Memory B cell (primary cell): ENCODE results near the gene CCL4.
A peak's percentile ranks its signal among the peaks of the same experiment; 100 is the strongest.

ENCODE experiments used
- ATAC-seq: fragments of 150-1000 bp; cut with Tn5 transposase; 2 replicates; pipeline ENCODE4 v1.10.0; 2021; ENCODE audit warnings: low read depth, mild to moderate bottlenecking, moderate library complexity
- DNase-seq, 2 donors: peaks; one replicate each; pipeline ENCODE4 v3.0.0; 2022; ENCODE audit warnings: low spot score in 2 of 2
- H3K27ac Mint-ChIP-seq: one replicate; pipeline ENCODE4 v1.8.0; 2022; ENCODE audit warnings: mild to moderate bottlenecking, moderate library complexity, mixed read lengths
- H3K27me3 Mint-ChIP-seq: one replicate; pipeline ENCODE4 v1.8.0; 2022; ENCODE audit warnings: mixed read lengths
- H3K36me3 Mint-ChIP-seq: one replicate; pipeline ENCODE4 v1.8.0; 2022; ENCODE audit warnings: mild to moderate bottlenecking, mixed read lengths
- H3K4me1 Mint-ChIP-seq: one replicate; pipeline ENCODE4 v1.8.0; 2022; ENCODE audit warnings: mixed read lengths
- H3K4me3 Mint-ChIP-seq: one replicate; pipeline ENCODE4 v1.8.0; 2022; ENCODE audit warnings: mild to moderate bottlenecking, moderate library complexity, mixed read lengths
- H3K9me3 Mint-ChIP-seq: one replicate; pipeline ENCODE4 v1.8.0; 2022; ENCODE audit warnings: mixed read lengths

CCL4 gene

GRCh38 chr17:36132421-36132831 lies 28.8 kb downstream of the CCL4 start:
- no peaks in the 10 kb centered on the region for H3K27me3 Mint-ChIP-seq
- H3K4me3 Mint-ChIP-seq: no peak overlapping the region
- no peaks in the 10 kb centered on the region for H3K36me3 Mint-ChIP-seq
- no peaks in the 10 kb centered on the region for H3K9me3 Mint-ChIP-seq
- ATAC-seq: peak; percentile 88
- peaks cover 71% of the 10 kb centered on the region for H3K4me1 Mint-ChIP-seq
- peak in 1 of 2 donors; percentile 33 for DNase-seq
- peak overlapping the region; percentile 75 for H3K27ac Mint-ChIP-seq

GRCh38 chr17:36133602-36134236 lies 30.1 kb downstream of the CCL4 start:
- ATAC-seq (no peak), DNase-seq (no peak)
- Mint-ChIP-seq H3K9me3 (peaks cover 4% of the 10 kb centered on the region), H3K36me3 (peaks cover 2% of the 10 kb centered on the region), H3K27ac (peak overlapping the region; percentile 75), H3K4me3 (no peak overlapping the region), H3K4me1 (peaks cover 60% of the 10 kb centered on the region), H3K27me3 (peaks cover 2% of the 10 kb centered on the region)

DNA sequence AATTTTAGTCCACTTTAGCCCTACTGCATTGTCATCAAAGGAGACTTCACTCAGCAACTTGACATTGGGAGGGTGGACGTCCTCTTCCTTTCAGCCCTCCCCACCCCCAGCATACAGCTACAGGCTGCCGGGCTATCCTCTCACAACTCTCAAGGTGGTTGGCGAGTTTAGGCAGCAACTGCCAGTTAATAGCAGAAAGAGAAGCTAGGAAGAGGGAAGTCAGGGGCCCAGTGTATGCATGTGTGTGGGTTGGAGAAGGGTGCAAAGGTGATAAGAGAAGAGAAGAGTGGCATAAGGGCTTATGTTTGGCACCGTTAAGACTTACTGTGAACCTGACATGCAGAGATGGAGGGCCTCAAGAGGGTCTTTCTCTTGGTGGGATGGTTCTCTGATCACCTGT lies 31.8 kb downstream of the CCL4 start:
- Mint-ChIP-seq H3K27ac (no peak overlapping the region), H3K4me1 (peaks cover 45% of the 10 kb centered on the region), H3K9me3 (peaks cover 4% of the 10 kb centered on the region), H3K4me3 (no peak overlapping the region), H3K36me3 (peaks cover 2% of the 10 kb centered on the region), H3K27me3 (peaks cover 2% of the 10 kb centered on the region)
- no peak for ATAC-seq
- DNase-seq: no peak

DNA sequence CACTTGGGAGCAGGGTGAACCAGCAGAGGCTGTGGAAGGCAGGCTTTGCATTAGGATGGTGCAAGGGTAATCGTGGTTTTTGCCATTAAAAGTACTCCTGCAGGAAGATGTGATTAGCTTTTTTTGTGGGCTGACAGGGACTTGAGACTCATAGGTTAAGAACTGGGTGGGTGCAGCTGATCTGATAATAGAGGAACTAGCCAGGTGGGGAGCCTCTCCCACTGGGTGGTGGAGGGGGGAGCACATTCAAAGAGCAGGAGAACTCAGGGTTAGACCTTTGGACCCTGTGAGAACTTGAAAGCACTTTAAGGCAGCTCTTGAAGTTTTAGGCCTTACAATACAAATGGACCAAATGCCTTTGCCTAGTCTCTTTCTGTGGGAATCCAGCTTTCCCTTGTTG lies 32.4 kb downstream of the CCL4 start:
- ATAC-seq (peak; percentile 33), DNase-seq (no peak)
- no peak overlapping the region for H3K27ac Mint-ChIP-seq
- no peak overlapping the region for H3K4me3 Mint-ChIP-seq
- H3K27me3 Mint-ChIP-seq: peaks cover 2% of the 10 kb centered on the region
- peaks cover 45% of the 10 kb centered on the region for H3K4me1 Mint-ChIP-seq
- H3K36me3 Mint-ChIP-seq: peaks cover 2% of the 10 kb centered on the region
- peaks cover 4% of the 10 kb centered on the region for H3K9me3 Mint-ChIP-seq

- ATAC-seq (no peak), DNase-seq (no peak)
- Mint-ChIP-seq H3K36me3 (peaks cover 2% of the 10 kb centered on the region), H3K27me3 (peaks cover 2% of the 10 kb centered on the region), H3K4me3 (no peak overlapping the region), H3K9me3 (peaks cover 4% of the 10 kb centered on the region), H3K27ac (no peak overlapping the region), H3K4me1 (peaks cover 45% of the 10 kb centered on the region)
These were observed 32.8 kb downstream of the CCL4 start for GRCh38 chr17:36136439-36136838.

DNA sequence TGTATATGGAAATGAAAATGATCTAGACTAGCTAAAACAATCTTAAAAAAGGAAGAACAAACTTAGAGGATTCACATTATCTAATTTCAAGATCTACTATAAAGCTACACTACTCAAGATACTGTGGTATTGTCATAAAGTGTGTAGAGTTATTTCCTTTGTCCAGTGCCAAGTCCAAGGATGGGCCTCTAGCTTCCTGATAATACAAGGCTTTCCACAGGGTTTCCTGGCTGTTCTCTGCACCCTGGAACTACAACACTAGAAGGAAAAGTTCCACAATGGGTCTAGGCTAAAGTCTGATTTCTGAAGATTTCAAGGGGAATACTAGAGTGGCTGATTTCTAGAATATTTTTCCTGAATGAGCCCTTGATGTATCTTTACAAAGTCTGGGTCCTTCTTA lies 38.6 kb downstream of the CCL4 start:
- Mint-ChIP-seq H3K27ac (no peak overlapping the region), H3K4me1 (peaks cover 6% of the 10 kb centered on the region), H3K9me3 (peaks cover 4% of the 10 kb centered on the region), H3K36me3 (peaks cover 2% of the 10 kb centered on the region), H3K4me3 (no peak overlapping the region), H3K27me3 (peaks cover 2% of the 10 kb centered on the region)
- DNase-seq: no peak
- ATAC-seq: no peak

- Mint-ChIP-seq H3K9me3 (peaks cover 4% of the 10 kb centered on the region), H3K27me3 (peaks cover 2% of the 10 kb centered on the region), H3K36me3 (peaks cover 2% of the 10 kb centered on the region), H3K4me3 (no peak overlapping the region), H3K27ac (no peak overlapping the region), H3K4me1 (peaks cover 6% of the 10 kb centered on the region)
- no peak for DNase-seq
- no peak for ATAC-seq
These were observed 39.2 kb downstream of the CCL4 start for GRCh38 chr17:36142806-36143205.

GRCh38 chr17:36144014-36144413 lies 40.4 kb downstream of the CCL4 start:
- ATAC-seq (no peak), DNase-seq (no peak)
- H3K4me3 Mint-ChIP-seq: no peak overlapping the region
- H3K36me3 Mint-ChIP-seq: no peaks in the 10 kb centered on the region
- H3K27me3 Mint-ChIP-seq: no peaks in the 10 kb centered on the region
- H3K27ac Mint-ChIP-seq: peak overlapping the region; percentile 0
- no peaks in the 10 kb centered on the region for H3K9me3 Mint-ChIP-seq
- H3K4me1 Mint-ChIP-seq: peaks cover 8% of the 10 kb centered on the region

DNA sequence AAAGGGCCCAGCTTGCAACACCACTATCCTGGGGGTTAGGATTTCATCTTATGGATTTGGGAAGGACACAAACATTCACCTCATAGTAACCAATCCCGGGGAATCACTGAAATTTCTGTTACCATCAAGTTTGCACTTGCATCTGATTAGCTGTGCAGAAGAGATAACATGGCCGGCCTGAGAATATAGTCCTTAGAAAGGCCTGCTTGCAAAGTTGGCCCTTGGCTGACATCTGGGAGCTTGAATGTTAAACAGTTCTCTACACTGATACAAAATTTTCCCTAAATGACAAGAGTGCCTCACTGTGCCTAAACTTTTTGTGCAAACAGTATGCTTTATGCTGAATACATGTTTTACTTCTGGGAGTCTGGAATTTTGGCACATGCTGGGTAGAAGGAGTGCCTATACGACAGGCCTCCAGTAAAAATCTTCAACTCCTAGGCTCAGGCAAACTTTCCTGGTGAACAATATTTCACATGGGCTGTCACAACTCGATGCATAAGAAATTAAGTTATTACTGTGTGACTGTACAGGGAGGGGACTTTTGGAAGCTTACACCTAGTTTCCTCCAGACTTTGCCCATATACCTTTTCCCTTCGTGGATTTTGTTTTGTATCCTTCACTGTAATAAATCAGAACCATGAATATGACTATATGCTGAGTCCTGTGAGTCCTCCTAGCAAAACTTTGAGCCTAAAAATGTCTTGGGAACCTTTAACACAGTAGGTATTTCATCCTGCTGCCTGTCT lies 41.5 kb downstream of the CCL4 start:
- Mint-ChIP-seq H3K27me3 (peaks cover 2% of the 10 kb centered on the region), H3K4me1 (peaks cover 8% of the 10 kb centered on the region), H3K4me3 (no peak overlapping the region), H3K9me3 (no peaks in the 10 kb centered on the region), H3K36me3 (no peaks in the 10 kb centered on the region), H3K27ac (no peak overlapping the region)
- ATAC-seq: no peak
- DNase-seq: no peak

GRCh38 chr17:36147601-36148000 lies 44.0 kb downstream of the CCL4 start:
- Mint-ChIP-seq H3K4me3 (no peak overlapping the region), H3K9me3 (no peaks in the 10 kb centered on the region), H3K27me3 (peaks cover 4% of the 10 kb centered on the region), H3K4me1 (peaks cover 8% of the 10 kb centered on the region), H3K36me3 (no peaks in the 10 kb centered on the region), H3K27ac (no peak overlapping the region)
- ATAC-seq (no peak), DNase-seq (no peak)

DNA sequence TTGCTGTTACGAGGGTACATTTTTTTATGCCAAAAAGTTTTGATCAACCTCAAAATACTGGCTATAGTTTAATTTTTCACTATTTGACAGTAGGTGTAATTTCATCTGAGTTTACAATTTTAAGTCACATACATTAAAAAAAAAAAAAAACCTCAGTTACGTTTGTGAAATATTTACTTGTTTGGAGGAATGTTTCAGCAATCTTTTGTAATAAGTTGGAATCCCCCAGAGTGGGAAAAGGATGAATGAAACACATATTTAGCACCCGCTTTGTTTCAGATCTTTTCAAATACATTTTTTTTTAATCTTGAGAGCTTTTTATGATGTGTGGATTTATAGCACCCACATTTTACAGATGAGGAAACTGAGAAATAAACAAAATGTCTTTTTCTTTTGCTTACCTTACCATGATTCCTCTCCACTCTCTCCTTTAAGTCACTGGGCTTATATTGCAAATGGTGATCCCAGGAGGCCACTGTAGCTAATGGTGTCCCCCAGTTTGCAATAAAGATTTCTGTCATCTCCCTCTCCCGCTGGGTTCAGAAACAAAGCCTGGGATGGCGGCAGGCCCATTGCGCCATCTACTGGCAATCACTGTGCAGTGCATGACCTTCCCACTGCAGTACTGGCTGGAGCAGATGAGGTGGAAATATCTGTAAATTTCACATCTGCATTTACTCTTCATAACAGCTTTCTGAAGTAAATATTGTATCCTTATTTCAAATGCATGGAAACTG lies 45.1 kb downstream of the CCL4 start:
- Mint-ChIP-seq H3K9me3 (no peaks in the 10 kb centered on the region), H3K4me1 (peaks cover 8% of the 10 kb centered on the region), H3K4me3 (no peak overlapping the region), H3K36me3 (no peaks in the 10 kb centered on the region), H3K27me3 (peaks cover 4% of the 10 kb centered on the region), H3K27ac (no peak overlapping the region)
- ATAC-seq (peak; percentile 88), DNase-seq (peak; percentile 69 to 71)

- H3K27ac Mint-ChIP-seq: no peak overlapping the region
- H3K36me3 Mint-ChIP-seq: no peaks in the 10 kb centered on the region
- H3K27me3 Mint-ChIP-seq: peaks cover 4% of the 10 kb centered on the region
- no peaks in the 10 kb centered on the region for H3K9me3 Mint-ChIP-seq
- peaks cover 13% of the 10 kb centered on the region for H3K4me1 Mint-ChIP-seq
- no peak for ATAC-seq
- no peak overlapping the region for H3K4me3 Mint-ChIP-seq
- no peak for DNase-seq
These were observed 45.7 kb downstream of the CCL4 start for GRCh38 chr17:36149296-36149820.

DNA sequence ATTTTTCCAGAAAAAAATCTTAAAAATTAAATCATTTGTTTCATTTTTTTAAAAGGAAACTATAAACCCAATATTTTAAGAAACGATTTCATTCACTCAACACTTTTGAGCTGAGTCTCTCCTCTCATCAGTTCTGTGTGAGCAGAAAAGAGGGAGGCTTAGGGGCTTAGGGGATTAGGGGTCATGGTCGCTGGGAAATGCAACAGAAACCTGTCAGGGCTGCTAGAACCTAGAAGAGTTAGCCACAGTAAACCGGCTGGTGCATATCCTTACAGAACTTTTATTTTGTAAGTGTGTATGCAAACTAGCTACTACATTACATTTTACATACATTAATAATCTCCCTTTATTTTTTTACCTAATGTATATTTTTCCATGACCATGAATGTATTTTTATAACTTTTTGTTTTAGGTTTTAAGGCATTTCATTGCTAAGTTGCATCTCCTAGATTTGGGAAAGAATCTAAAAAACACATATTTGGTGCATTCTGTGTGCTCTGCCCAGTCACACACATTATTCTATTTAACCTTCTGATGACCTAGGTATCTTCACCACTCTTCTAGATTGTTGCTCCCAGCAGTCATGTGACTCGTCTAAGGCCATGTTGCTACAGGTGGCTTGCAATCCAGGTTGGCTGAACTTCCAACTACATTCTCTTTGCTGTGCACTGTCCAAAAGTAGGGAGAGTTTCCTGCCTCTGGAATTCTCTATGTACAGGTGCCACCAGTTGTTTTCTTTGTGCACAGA lies 48.4 kb downstream of the CCL4 start:
- Mint-ChIP-seq H3K27ac (no peak overlapping the region), H3K4me3 (no peak overlapping the region), H3K4me1 (peaks cover 15% of the 10 kb centered on the region), H3K9me3 (no peaks in the 10 kb centered on the region), H3K27me3 (peaks cover 4% of the 10 kb centered on the region), H3K36me3 (no peaks in the 10 kb centered on the region)
- ATAC-seq: no peak
- DNase-seq: no peak
